GM20000 (cell line): ENCODE results near the gene DHDDS.

Experiments used
- DNase-seq: peaks from one replicate; pipeline ENCODE4 v3.0.0; 2012; ENCODE audit warnings: low spot score
- CTCF ChIP-seq: IDR thresholded peaks from 2 replicates; pipeline ENCODE4 v1.5.1; 2012; ENCODE audit warnings: mild to moderate bottlenecking, control low read depth; ENCODE audit errors: extremely low read depth, missing control alignments

DHDDS gene

GRCh38 chr1:26395754-26396153 is 36.4 kb upstream of the DHDDS start:
- TF ChIP-seq CTCF = no peak
- DNase-seq = no peak

- TF ChIP-seq CTCF = no peak
- no peak for DNase-seq
Measured at GRCh38 chr1:26399034-26399433, 33.1 kb upstream of the DHDDS start.

GRCh38 chr1:26401891-26402290 is 30.2 kb upstream of the DHDDS start:
- no peak for TF ChIP-seq CTCF

GRCh38 chr1:26403656-26404055 is 28.5 kb upstream of the DHDDS start:
- DNase-seq = no peak
- no peak for TF ChIP-seq CTCF

More at GRCh38 chr1:26401891-26402290, 30.2 kb upstream of the DHDDS start:
- no peak for DNase-seq

- DNase-seq = no peak
- TF ChIP-seq CTCF = no peak
Measured at GRCh38 chr1:26404641-26405040, 27.5 kb upstream of the DHDDS start.

- TF ChIP-seq CTCF = no peak
- no peak for DNase-seq
Measured at GRCh38 chr1:26405281-26405915, 26.7 kb upstream of the DHDDS start.

- no peak for TF ChIP-seq CTCF
- DNase-seq = peak; percentile 81
Measured at GRCh38 chr1:26408604-26409003, 23.5 kb upstream of the DHDDS start.
